ENCODE measurements around the gene TLDC2.

Gene TLDC2

GRCh38 chr20:36886859-36887751, 11.2 kb downstream of the TLDC2 start:
- TF ChIP-seq CTCF (IDR thresholded peaks at IDR 0.05; ENCODE audit: low read depth, low read length): peak; percentile 98
- DNase-seq (ENCODE audit: low read depth, low spot score): peak; percentile 78
- in situ Hi-C loops (cut with HindIII; ENCODE audit: low sequenced_read_pairs): no loop called here
- no peak overlapping the region for H3K4me3 ChIP-seq (ENCODE audit: low read depth, low read length)

GRCh38 chr20:36887752-36888090, 11.8 kb downstream of the TLDC2 start:
- no peak overlapping the region for H3K4me3 ChIP-seq (ENCODE audit: low read depth, low read length)
- no peak for DNase-seq (ENCODE audit: low read depth, low spot score)

DNA sequence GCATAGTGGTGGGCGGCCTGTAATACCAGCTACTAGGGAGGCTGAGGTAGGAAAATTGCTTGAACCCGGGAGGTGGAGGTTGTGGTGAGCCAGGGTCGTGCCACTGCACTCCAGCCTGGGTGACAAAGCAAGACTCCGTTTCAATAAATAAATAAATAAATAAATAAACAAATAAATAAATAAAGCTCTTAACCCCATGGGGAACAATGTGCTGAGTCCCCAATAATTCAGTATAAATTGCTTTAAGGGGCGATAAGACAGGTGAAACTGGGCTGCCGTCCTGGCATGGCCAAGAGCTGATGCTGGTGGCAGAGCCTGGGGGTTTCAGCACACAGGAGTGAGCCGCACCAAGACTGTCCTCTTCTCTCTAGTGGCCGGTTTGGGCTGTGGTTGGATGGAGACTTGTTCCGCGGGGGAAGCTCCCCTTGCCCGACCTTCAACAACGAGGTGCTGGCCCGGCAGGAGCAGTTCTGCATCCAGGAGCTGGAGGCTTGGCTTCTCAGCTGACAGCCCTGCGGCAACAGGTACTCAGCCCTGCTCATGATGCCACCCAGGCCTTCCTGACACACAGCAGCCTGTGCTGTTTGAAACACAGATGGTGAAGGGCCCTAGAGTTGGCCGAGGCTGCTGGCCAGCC, 13.1 kb downstream of the TLDC2 start:
- no peak overlapping the region for H3K4me3 ChIP-seq (ENCODE audit: low read depth, low read length)
- no peak for TF ChIP-seq CTCF (IDR thresholded peaks at IDR 0.05; ENCODE audit: low read depth, low read length)
- in situ Hi-C loops (cut with HindIII; ENCODE audit: low sequenced_read_pairs): no loop called here
- DNase-seq (ENCODE audit: low read depth, low spot score): no peak

More at GRCh38 chr20:36887752-36888090, 11.8 kb downstream of the TLDC2 start:
- in situ Hi-C loops (cut with HindIII; ENCODE audit: low sequenced_read_pairs): no loop called here
- no peak for TF ChIP-seq CTCF (IDR thresholded peaks at IDR 0.05; ENCODE audit: low read depth, low read length)

DNA sequence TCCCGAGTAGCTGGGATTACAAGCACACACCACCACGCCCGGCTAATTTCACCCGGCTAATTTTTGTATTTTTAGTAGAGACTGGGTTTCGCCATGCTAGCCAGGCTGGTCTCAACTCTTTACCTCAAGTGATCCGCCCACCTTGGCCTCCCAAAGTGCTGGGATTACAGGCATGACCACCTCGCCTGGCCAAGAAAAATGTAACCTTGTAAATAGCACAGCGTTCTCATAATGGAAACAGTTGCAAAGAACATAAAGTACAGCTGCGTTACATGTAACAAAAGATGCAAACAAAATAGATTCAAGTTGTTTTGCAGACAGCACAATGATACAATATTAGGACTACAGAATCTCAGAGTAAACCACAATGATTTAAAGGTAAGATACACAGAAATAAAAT, 14.6 kb downstream of the TLDC2 start:
- no peak for TF ChIP-seq CTCF (IDR thresholded peaks at IDR 0.05; ENCODE audit: low read depth, low read length)
- no peak for DNase-seq (ENCODE audit: low read depth, low spot score)
- H3K4me3 ChIP-seq (ENCODE audit: low read depth, low read length): no peak overlapping the region
- in situ Hi-C loops (cut with HindIII; ENCODE audit: low sequenced_read_pairs): no loop called here

- no peak for DNase-seq (ENCODE audit: low read depth, low spot score)
- no peak overlapping the region for H3K4me3 ChIP-seq (ENCODE audit: low read depth, low read length)
- in situ Hi-C loops (cut with HindIII; ENCODE audit: low sequenced_read_pairs): no loop called here
- TF ChIP-seq CTCF (IDR thresholded peaks at IDR 0.05; ENCODE audit: low read depth, low read length): no peak
Measured at GRCh38 chr20:36891211-36891610, 15.3 kb downstream of the TLDC2 start.

DNA sequence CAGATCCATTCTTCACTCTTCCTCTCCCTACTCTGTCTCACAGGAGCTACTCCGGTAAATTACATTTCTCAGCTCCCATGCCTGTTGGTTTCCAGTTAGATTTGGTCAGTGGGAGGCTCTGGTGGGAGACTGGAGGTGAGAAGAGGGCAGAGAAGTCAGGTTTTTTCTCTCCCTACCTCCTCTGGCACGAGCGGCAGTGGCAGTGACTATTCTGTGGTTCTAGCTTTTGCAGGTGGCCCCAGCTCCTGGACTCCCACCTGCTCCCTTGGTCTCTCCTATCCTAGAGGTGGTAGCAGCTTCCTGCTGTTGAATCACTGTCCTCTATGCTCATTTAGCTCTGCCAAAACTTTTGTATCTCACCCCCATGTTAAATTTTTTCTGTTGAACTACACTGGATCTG, 17.9 kb downstream of the TLDC2 start:
- in situ Hi-C loops (cut with HindIII; ENCODE audit: low sequenced_read_pairs): no loop called here
- TF ChIP-seq CTCF (IDR thresholded peaks at IDR 0.05; ENCODE audit: low read depth, low read length): no peak
- DNase-seq (ENCODE audit: low read depth, low spot score): no peak
- no peak overlapping the region for H3K4me3 ChIP-seq (ENCODE audit: low read depth, low read length)
